CD4-positive, alpha-beta T cell (primary cell): ENCODE measurements around the gene HIVEP3. TPM values are rescaled to one million over a fixed set of nuclear protein-coding genes. Genes with fewer than 3 reads are reported as not detected.

Experiments
- ATAC-seq: fragments of 200-7000 bp; cut with Tn5 transposase; one replicate; pipeline ENCODE4 v1.10.0; 2022; ENCODE audit warnings: mild to moderate bottlenecking; ENCODE audit not compliant: poor library complexity
- CTCF ChIA-PET: fragments of 350-600 bp; sonication (Branson Sonifier 250); formaldehyde crosslinking; loops from one replicate; lab custom pipeline; 2021; ENCODE audit warnings: antibody characterized with exemption, inconsistent platforms; lab: Charles Lee
- POLR2A ChIA-PET: fragments of 350-600 bp; sonication (Branson Sonifier 250); formaldehyde crosslinking; loops from one replicate; lab custom pipeline; 2021; ENCODE audit warnings: antibody characterized with exemption, inconsistent platforms; lab: Charles Lee
- DNase-seq, 14 experiments: peaks; one replicate each; pipeline ENCODE4 v3.0.0-alpha.2; 2013 to 2020; ENCODE audit warnings: mixed read lengths in 2 of 14
- H3K27ac ChIP-seq, 2 donors: one replicate each; pipeline versions ENCODE4 v1.5.1 to v1.7.0; 2013; ENCODE audit warnings: low read length in 2 of 2, low read depth in 1 of 2, mild to moderate bottlenecking in 1 of 2
- H3K27me3 ChIP-seq, 2 experiments: 1 replicate in 1 of 2; 2 replicates in 1 of 2; pipeline versions ENCODE4 v1.6.1 to v1.7.0; 2013; ENCODE audit warnings: low read length in 2 of 2, control low read depth in 1 of 2, mild to moderate bottlenecking in 1 of 2, moderate library complexity in 1 of 2; ENCODE audit not compliant: insufficient read depth in 2 of 2, control insufficient read depth in 1 of 2
- H3K36me3 ChIP-seq: one replicate; pipeline ENCODE4 v1.6.1; 2013; ENCODE audit warnings: low read length, control low read depth; ENCODE audit not compliant: insufficient read depth
- H3K4me1 ChIP-seq: one replicate; pipeline ENCODE4 v1.6.1; 2013; ENCODE audit warnings: low read length, control low read depth; ENCODE audit not compliant: insufficient read depth
- H3K4me3 ChIP-seq: one replicate; pipeline ENCODE4 v1.5.1; 2013; ENCODE audit warnings: mild to moderate bottlenecking, low read length, moderate library complexity
- H3K9me3 ChIP-seq, 2 experiments: 1 replicate in 1 of 2; 2 replicates in 1 of 2; pipeline versions ENCODE4 v1.6.1 to v1.7.0; 2013; ENCODE audit warnings: low read length in 2 of 2, mild to moderate bottlenecking in 2 of 2, control low read depth in 1 of 2, moderate library complexity in 1 of 2; ENCODE audit not compliant: control insufficient read depth in 1 of 2, insufficient read depth in 1 of 2
- H3K27ac Mint-ChIP-seq: one replicate; pipeline ENCODE4 v1.8.0; 2020; ENCODE audit warnings: mixed read lengths
- H3K27me3 Mint-ChIP-seq: one replicate; pipeline ENCODE4 v1.8.0; 2021; ENCODE audit warnings: mixed read lengths
- H3K36me3 Mint-ChIP-seq: one replicate; pipeline ENCODE4 v1.8.0; 2021; ENCODE audit warnings: low read depth, mixed read lengths
- H3K4me1 Mint-ChIP-seq: one replicate; pipeline ENCODE4 v1.8.0; 2021; ENCODE audit warnings: low read depth, mixed read lengths
- H3K4me3 Mint-ChIP-seq: one replicate; pipeline ENCODE4 v1.8.0; 2020; ENCODE audit warnings: mild to moderate bottlenecking, mixed read lengths
- H3K9me3 Mint-ChIP-seq: one replicate; pipeline ENCODE4 v1.8.0; 2020; ENCODE audit warnings: mixed read lengths
- CTCF ChIP-seq: fragments of 200-600 bp; IDR thresholded peaks from one replicate; pipeline ENCODE4 v1.8.0; 2022; ENCODE audit warnings: antibody characterized with exemption, mild to moderate bottlenecking
- intact Hi-C, 2 experiments: fragments of 100-400 bp; cut with DNase I in 1 of 2; cut with micrococcal nuclease in 1 of 2; formaldehyde crosslinking; loops; one replicate each; pipeline versions ENCODE4 v1.15.1 to v1.9.0; 2023 to 2025; cut with DNase I, micrococcal nuclease
- total RNA-seq, 174 experiments: library from RNA in 2 of 174; stranded (reverse) in 2 of 174; gene quantifications; one replicate each; pipeline ENCODE4 v1.2.3 and lab custom pipeline; 2021 to 2026

Gene HIVEP3
- total RNA-seq, 2 experiments from 2014 or later = 5.1 to 5.4 TPM

- no peak for TF ChIP-seq CTCF
- Mint-ChIP-seq H3K4me3 (no peak overlapping the region), H3K9me3 (no peaks in the 10 kb centered on the region), H3K4me1 (peaks cover 11% of the 10 kb centered on the region), H3K27me3 (no peaks in the 10 kb centered on the region), H3K36me3 (no peaks in the 10 kb centered on the region), H3K27ac (no peak overlapping the region)
- H3K9me3 ChIP-seq = no peaks in the 10 kb centered on the region
- ChIA-PET POLR2A (no interaction called here), CTCF (no interaction called here)
- H3K27ac ChIP-seq = no peak overlapping the region
- intact Hi-C loops = no loop called here
- H3K36me3 ChIP-seq = no peaks in the 10 kb centered on the region
- no peaks in the 10 kb centered on the region for H3K27me3 ChIP-seq
- peaks cover 8% of the 10 kb centered on the region for H3K4me1 ChIP-seq
- no peak for DNase-seq
- no peak for ATAC-seq
- no peak overlapping the region for H3K4me3 ChIP-seq
Observed at GRCh38 chr1:41880950-41881885, 37.5 kb downstream of the HIVEP3 start.

- Histone ChIP-seq H3K4me1 (peaks cover 8% of the 10 kb centered on the region), H3K27me3 (no peaks in the 10 kb centered on the region), H3K4me3 (no peak overlapping the region), H3K9me3 (no peaks in the 10 kb centered on the region), H3K36me3 (no peaks in the 10 kb centered on the region), H3K27ac (no peak overlapping the region)
- Mint-ChIP-seq H3K36me3 (no peaks in the 10 kb centered on the region), H3K27ac (no peak overlapping the region), H3K27me3 (no peaks in the 10 kb centered on the region), H3K9me3 (no peaks in the 10 kb centered on the region), H3K4me3 (no peak overlapping the region), H3K4me1 (peaks cover 12% of the 10 kb centered on the region)
- intact Hi-C loops = no loop called here
- DNase-seq (no peak), ATAC-seq (no peak)
- no peak for TF ChIP-seq CTCF
- ChIA-PET CTCF (no interaction called here), POLR2A (no interaction called here)
Observed at GRCh38 chr1:41880261-41880660, 38.5 kb downstream of the HIVEP3 start.

GRCh38 chr1:41879617-41880016 lies 39.1 kb downstream of the HIVEP3 start:
- H3K9me3 ChIP-seq = no peaks in the 10 kb centered on the region
- no peak overlapping the region for H3K4me3 Mint-ChIP-seq
- intact Hi-C loops = no loop called here
- DNase-seq (no peak), ATAC-seq (no peak)
- no peak overlapping the region for H3K4me3 ChIP-seq
- TF ChIP-seq CTCF = no peak
- H3K27ac Mint-ChIP-seq = no peak overlapping the region
- ChIA-PET CTCF (no interaction called here), POLR2A (no interaction called here)
- no peak overlapping the region for H3K27ac ChIP-seq
- H3K36me3 ChIP-seq = no peaks in the 10 kb centered on the region
- no peaks in the 10 kb centered on the region for H3K27me3 Mint-ChIP-seq
- H3K9me3 Mint-ChIP-seq = no peaks in the 10 kb centered on the region
- peaks cover 18% of the 10 kb centered on the region for H3K4me1 Mint-ChIP-seq
- H3K27me3 ChIP-seq = no peaks in the 10 kb centered on the region
- H3K36me3 Mint-ChIP-seq = no peaks in the 10 kb centered on the region
- H3K4me1 ChIP-seq = peaks cover 13% of the 10 kb centered on the region
